DOHH2 (cell line): ENCODE data around the gene WDR13.

Source experiments
- CTCF ChIP-seq: fragments of 200-600 bp; sonication (generic); IDR thresholded peaks from one replicate; pipeline ENCODE4 v1.5.1; 2014; ENCODE audit warnings: antibody characterized with exemption, mild to moderate bottlenecking, low read depth, low read length; ENCODE audit not compliant: poor library complexity, severe bottlenecking
- EZH2phosphoT487 ChIP-seq: fragments of 200-600 bp; sonication (generic); IDR thresholded peaks from 2 replicates; pipeline ENCODE4 v1.6.1; 2017; ENCODE audit warnings: borderline replicate concordance, mild to moderate bottlenecking, antibody characterized with exemption, low read length, moderate library complexity, mixed read lengths

- no peak for TF ChIP-seq CTCF
- TF ChIP-seq EZH2phosphoT487: no peak
These were observed 1.3 kb downstream of the WDR13 start for GRCh38 chrX:48598614-48599013.
